ENCODE results near the gene LDLRAD3.

LDLRAD3 gene

GRCh38 chr11:35964841-35965240, 21.0 kb downstream of the LDLRAD3 start:
- H3K79me2 ChIP-seq (ENCODE audit: control insufficient read depth, low read length), result no peaks in the 10 kb centered on the region
- no peak overlapping the region for H3K4me3 ChIP-seq (ENCODE audit: low read length)
- no peaks in the 10 kb centered on the region for H3F3A ChIP-seq (ENCODE audit: control insufficient read depth, insufficient read depth)
- H3K4me1 ChIP-seq (ENCODE audit: control insufficient read depth, low read length), result no peaks in the 10 kb centered on the region
- TF ChIP-seq CTCF (IDR thresholded peaks at IDR 0.05; ENCODE audit: low read depth, low read length, poor library complexity, severe bottlenecking) (no peak), EZH2phosphoT487 (IDR thresholded peaks at IDR 0.05; ENCODE audit: borderline replicate concordance, low read length) (no peak)
- no peaks in the 10 kb centered on the region for H3K36me3 ChIP-seq (ENCODE audit: control insufficient read depth, low read length)
- no peaks in the 10 kb centered on the region for H3K9me3 ChIP-seq (ENCODE audit: control insufficient read depth, insufficient read depth, low read length)
- no peaks in the 10 kb centered on the region for H4K20me1 ChIP-seq (ENCODE audit: control insufficient read depth, insufficient read depth, low read depth, low read length)
- no peak overlapping the region for H3K27ac ChIP-seq (ENCODE audit: low read depth, low read length)
- H3K27me3 ChIP-seq (ENCODE audit: control insufficient read depth, low read length), result no peaks in the 10 kb centered on the region
- no peak overlapping the region for H3K4me2 ChIP-seq (ENCODE audit: low read length)
- H3K9me2 ChIP-seq (replicated peaks; ENCODE audit: control insufficient read depth, low read length), result no peaks in the 10 kb centered on the region

- H3F3A ChIP-seq (ENCODE audit: control insufficient read depth, insufficient read depth), result no peaks in the 10 kb centered on the region
- H4K20me1 ChIP-seq (ENCODE audit: control insufficient read depth, insufficient read depth, low read depth, low read length), result no peaks in the 10 kb centered on the region
- no peaks in the 10 kb centered on the region for H3K9me2 ChIP-seq (replicated peaks; ENCODE audit: control insufficient read depth, low read length)
- H3K27me3 ChIP-seq (ENCODE audit: control insufficient read depth, low read length), result no peaks in the 10 kb centered on the region
- H3K4me3 ChIP-seq (ENCODE audit: low read length), result no peak overlapping the region
- H3K4me2 ChIP-seq (ENCODE audit: low read length), result no peak overlapping the region
- no peak overlapping the region for H3K27ac ChIP-seq (ENCODE audit: low read depth, low read length)
- no peak for TF ChIP-seq EZH2phosphoT487 (IDR thresholded peaks at IDR 0.05; ENCODE audit: borderline replicate concordance, low read length)
- H3K9me3 ChIP-seq (ENCODE audit: control insufficient read depth, insufficient read depth, low read length), result no peaks in the 10 kb centered on the region
- no peaks in the 10 kb centered on the region for H3K36me3 ChIP-seq (ENCODE audit: control insufficient read depth, low read length)
- H3K4me1 ChIP-seq (ENCODE audit: control insufficient read depth, low read length), result no peaks in the 10 kb centered on the region
- H3K79me2 ChIP-seq (ENCODE audit: control insufficient read depth, low read length), result no peaks in the 10 kb centered on the region
Measured at GRCh38 chr11:35967042-35967441, 23.2 kb downstream of the LDLRAD3 start.

GRCh38 chr11:35968386-35969088, 24.7 kb downstream of the LDLRAD3 start:
- Histone ChIP-seq H3K9me2 (replicated peaks; ENCODE audit: control insufficient read depth, low read length) (no peaks in the 10 kb centered on the region), H3K36me3 (ENCODE audit: control insufficient read depth, low read length) (no peaks in the 10 kb centered on the region), H3K27ac (ENCODE audit: low read depth, low read length) (no peak overlapping the region), H3K27me3 (ENCODE audit: control insufficient read depth, low read length) (no peaks in the 10 kb centered on the region), H3K4me2 (ENCODE audit: low read length) (no peak overlapping the region), H3K9me3 (ENCODE audit: control insufficient read depth, insufficient read depth, low read length) (no peaks in the 10 kb centered on the region), H3K4me3 (ENCODE audit: low read length) (no peak overlapping the region), H3F3A (ENCODE audit: control insufficient read depth, insufficient read depth) (no peaks in the 10 kb centered on the region), H4K20me1 (ENCODE audit: control insufficient read depth, insufficient read depth, low read depth, low read length) (no peaks in the 10 kb centered on the region), H3K79me2 (ENCODE audit: control insufficient read depth, low read length) (no peaks in the 10 kb centered on the region), H3K4me1 (ENCODE audit: control insufficient read depth, low read length) (no peaks in the 10 kb centered on the region)
- TF ChIP-seq EZH2phosphoT487 (IDR thresholded peaks at IDR 0.05; ENCODE audit: borderline replicate concordance, low read length) (no peak), CTCF (IDR thresholded peaks at IDR 0.05; ENCODE audit: low read depth, low read length, poor library complexity, severe bottlenecking) (no peak)

Data from DOHH2 (cell line).